Transverse colon (tissue), 4 donors: ENCODE results near the gene SCMH1.

Source experiments
- POLR2AphosphoS5 ChIP-seq, 3 donors: sonication (generic); formaldehyde crosslinking; IDR thresholded peaks; one replicate each; pipeline ENCODE4 v1.6.1; 2016; ENCODE audit warnings: antibody characterized with exemption in 3 of 3
- TF ChIP-seq, protein P1 (sequence below), 5 experiments: fragments of 200-600 bp in 3 of 5; fragments of 450-650 bp in 2 of 5; sonication (generic) in 3 of 5; IDR thresholded peaks; 1 replicate in 2 of 5; 2 replicates in 3 of 5; pipeline ENCODE4 v1.5.1; 2016 to 2017; ENCODE audit warnings: antibody characterized with exemption in 5 of 5, inconsistent platforms in 3 of 5, mild to moderate bottlenecking in 2 of 5, moderate library complexity in 1 of 5

DNA sequence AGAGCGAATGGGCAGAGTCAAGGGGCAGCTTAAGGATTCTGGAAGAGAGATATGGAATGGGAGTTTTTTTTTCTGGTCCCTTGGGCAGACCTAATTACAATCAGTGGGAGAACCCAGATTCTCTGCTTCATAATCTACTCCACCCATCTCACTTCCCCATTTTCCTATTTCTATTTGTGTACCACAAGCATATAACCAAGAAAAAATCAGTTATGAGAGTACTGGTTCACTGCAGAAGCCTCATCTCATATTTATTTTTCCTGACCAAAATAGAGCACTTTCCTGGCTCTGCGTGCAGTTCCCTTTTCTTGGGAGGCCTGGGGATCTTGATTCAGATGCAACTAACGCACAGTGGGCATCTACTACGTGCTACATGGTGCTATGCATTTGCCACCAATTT lies 138.3 kb downstream of the SCMH1 start:
- TF ChIP-seq, protein P1, sequence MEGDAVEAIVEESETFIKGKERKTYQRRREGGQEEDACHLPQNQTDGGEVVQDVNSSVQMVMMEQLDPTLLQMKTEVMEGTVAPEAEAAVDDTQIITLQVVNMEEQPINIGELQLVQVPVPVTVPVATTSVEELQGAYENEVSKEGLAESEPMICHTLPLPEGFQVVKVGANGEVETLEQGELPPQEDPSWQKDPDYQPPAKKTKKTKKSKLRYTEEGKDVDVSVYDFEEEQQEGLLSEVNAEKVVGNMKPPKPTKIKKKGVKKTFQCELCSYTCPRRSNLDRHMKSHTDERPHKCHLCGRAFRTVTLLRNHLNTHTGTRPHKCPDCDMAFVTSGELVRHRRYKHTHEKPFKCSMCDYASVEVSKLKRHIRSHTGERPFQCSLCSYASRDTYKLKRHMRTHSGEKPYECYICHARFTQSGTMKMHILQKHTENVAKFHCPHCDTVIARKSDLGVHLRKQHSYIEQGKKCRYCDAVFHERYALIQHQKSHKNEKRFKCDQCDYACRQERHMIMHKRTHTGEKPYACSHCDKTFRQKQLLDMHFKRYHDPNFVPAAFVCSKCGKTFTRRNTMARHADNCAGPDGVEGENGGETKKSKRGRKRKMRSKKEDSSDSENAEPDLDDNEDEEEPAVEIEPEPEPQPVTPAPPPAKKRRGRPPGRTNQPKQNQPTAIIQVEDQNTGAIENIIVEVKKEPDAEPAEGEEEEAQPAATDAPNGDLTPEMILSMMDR (IDR thresholded peaks at IDR 0.05) = no peak
- TF ChIP-seq POLR2AphosphoS5 (IDR thresholded peaks at IDR 0.05) = no peak
